HG02938 (cell line): ENCODE data around the gene ACTR8.

Source experiments
- ATAC-seq: cut with Tn5 transposase; IDR thresholded peaks from one replicate; pipeline ENCODE4 v1.9.1; 2021; ENCODE audit warnings: mild to moderate bottlenecking, moderate library complexity; ENCODE audit not compliant: unreplicated experiment

The ACTR8 gene

GRCh38 chr3:53817809-53818208 lies 64.1 kb downstream of the ACTR8 start:
- no peak for ATAC-seq

- no peak for ATAC-seq
Observed at GRCh38 chr3:53817211-53817610, 64.7 kb downstream of the ACTR8 start.
